PFSK-1 (cell line): Measurements from ENCODE around the gene PSME2.
A peak's percentile ranks its signal among the peaks of the same experiment; 100 is the strongest.

ENCODE experiments used
- FOXP2 ChIP-seq: optimal IDR thresholded peaks from 2 replicates; pipeline ENCODE3; 2011; ENCODE audit warnings: borderline replicate concordance, control low read depth, inconsistent platforms; ENCODE audit not compliant: insufficient read depth; ENCODE audit errors: extremely low read length, extremely low read depth
- POLR2AphosphoS5 ChIP-seq: IDR thresholded peaks from 2 replicates; pipeline ENCODE4 v1.6.1; 2012; ENCODE audit warnings: low read depth, mild to moderate bottlenecking, control low read depth, low read length, moderate library complexity
- SIN3A ChIP-seq: IDR thresholded peaks from 2 replicates; pipeline ENCODE4 v1.6.1; 2012; ENCODE audit warnings: mild to moderate bottlenecking, low read length, moderate library complexity, borderline replicate concordance; ENCODE audit not compliant: insufficient read depth
- TAF1 ChIP-seq: IDR thresholded peaks from 2 replicates; pipeline ENCODE4 v1.6.1; 2012; ENCODE audit warnings: low read length, control low read depth, borderline replicate concordance; ENCODE audit not compliant: insufficient read depth
- TF ChIP-seq, protein P1 (sequence below), 2 experiments: IDR thresholded peaks; 2 replicates each; pipeline versions ENCODE4 v1.6.1 to v1.8.0; 2011 to 2012; ENCODE audit warnings: low read depth in 2 of 2, low read length in 2 of 2, control low read depth in 1 of 2, inconsistent platforms in 1 of 2, mild to moderate bottlenecking in 1 of 2, moderate library complexity in 1 of 2; ENCODE audit not compliant: insufficient read depth in 1 of 2

Gene PSME2

DNA sequence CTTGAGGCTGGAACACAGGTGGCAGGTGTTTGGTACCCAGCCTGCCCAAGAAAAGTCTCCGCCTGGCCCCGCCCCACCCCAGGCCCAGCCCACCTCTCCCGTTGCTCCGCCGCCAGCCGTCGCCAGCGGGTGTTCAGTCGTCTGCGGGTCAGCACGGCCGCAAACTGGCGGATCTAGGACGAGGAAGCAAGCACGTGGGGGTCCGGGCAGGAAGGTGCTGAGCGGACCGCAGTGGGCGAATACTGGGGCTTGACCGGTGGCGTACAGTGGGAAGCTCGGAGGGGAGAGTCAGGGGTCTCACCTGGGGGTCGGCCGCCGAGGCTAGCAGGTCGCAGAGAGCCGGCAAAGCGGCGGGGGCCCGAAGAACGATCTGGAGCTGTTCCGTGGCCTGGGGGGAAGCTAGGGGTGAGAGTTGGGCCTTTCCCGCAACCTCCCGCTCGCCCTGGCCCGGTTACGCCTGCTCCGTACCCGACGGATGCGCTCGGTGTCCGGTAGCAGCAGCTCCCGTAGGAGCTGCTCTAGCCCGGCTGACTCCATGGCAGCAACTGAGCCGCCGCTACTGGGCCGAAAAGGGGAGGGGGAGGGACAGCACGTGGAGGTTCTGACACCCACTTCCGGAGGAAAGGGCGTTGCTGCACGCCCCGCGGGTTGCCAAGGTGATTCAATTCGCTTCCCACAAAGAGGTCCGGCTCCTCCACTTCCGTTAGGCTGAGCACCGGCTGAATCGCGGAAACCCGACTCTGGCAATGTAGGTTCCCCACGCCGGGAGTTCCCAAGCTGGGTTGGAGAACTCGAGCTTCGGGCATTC, 42.0 kb upstream of the PSME2 start, which contains the start of gene IPO4:
Gene IPO4 (minus strand): TSS at position 566 of the 808 bp plus-strand sequence. CDS start 29 bp downstream, at position 537.
- TF ChIP-seq SIN3A (peak; percentile 98), TAF1 (peak; percentile 78; the same call in 1 of the 2 replicates), FOXP2 (no peak), POLR2AphosphoS5 (peak; percentile 93)
- TF ChIP-seq, protein P1, sequence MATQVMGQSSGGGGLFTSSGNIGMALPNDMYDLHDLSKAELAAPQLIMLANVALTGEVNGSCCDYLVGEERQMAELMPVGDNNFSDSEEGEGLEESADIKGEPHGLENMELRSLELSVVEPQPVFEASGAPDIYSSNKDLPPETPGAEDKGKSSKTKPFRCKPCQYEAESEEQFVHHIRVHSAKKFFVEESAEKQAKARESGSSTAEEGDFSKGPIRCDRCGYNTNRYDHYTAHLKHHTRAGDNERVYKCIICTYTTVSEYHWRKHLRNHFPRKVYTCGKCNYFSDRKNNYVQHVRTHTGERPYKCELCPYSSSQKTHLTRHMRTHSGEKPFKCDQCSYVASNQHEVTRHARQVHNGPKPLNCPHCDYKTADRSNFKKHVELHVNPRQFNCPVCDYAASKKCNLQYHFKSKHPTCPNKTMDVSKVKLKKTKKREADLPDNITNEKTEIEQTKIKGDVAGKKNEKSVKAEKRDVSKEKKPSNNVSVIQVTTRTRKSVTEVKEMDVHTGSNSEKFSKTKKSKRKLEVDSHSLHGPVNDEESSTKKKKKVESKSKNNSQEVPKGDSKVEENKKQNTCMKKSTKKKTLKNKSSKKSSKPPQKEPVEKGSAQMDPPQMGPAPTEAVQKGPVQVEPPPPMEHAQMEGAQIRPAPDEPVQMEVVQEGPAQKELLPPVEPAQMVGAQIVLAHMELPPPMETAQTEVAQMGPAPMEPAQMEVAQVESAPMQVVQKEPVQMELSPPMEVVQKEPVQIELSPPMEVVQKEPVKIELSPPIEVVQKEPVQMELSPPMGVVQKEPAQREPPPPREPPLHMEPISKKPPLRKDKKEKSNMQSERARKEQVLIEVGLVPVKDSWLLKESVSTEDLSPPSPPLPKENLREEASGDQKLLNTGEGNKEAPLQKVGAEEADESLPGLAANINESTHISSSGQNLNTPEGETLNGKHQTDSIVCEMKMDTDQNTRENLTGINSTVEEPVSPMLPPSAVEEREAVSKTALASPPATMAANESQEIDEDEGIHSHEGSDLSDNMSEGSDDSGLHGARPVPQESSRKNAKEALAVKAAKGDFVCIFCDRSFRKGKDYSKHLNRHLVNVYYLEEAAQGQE (IDR thresholded peaks at IDR 0.05; ENCODE audit: insufficient read depth in 1 of 2, low read depth in 2 of 2, low read length in 2 of 2) = no peak

- TF ChIP-seq FOXP2 = no peak
- TF ChIP-seq, protein P1 (IDR thresholded peaks at IDR 0.05; ENCODE audit: insufficient read depth in 1 of 2, low read depth in 2 of 2, low read length in 2 of 2) = no peak
Observed at GRCh38 chr14:24187539-24187915, 41.1 kb upstream of the PSME2 start.

GRCh38 chr14:24186831-24187538, 40.6 kb upstream of the PSME2 start:
- no peak for TF ChIP-seq POLR2AphosphoS5
- no peak for TF ChIP-seq FOXP2
- TF ChIP-seq, protein P1 (IDR thresholded peaks at IDR 0.05; ENCODE audit: insufficient read depth in 1 of 2, low read depth in 2 of 2, low read length in 2 of 2) = no peak
- TF ChIP-seq TAF1 = no peak
- no peak for TF ChIP-seq SIN3A

DNA sequence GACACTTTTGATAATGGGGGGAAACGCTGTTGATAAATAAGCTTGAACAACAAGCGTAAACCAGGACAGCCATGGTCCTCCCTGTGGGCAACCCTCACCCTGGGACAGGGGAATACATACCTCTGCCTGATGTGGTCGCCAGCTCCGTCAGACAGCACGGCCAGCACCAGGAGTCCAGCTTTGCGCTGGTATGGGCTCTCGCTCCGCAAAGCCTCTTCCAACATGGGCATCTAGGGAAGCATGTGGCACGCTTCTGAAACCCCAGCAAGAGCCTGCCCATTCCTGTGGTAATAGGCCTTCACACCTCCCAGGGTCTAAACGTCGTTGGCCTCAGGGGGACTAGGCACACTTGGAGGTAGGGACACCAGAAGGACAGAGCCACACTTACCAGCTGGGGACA, 39.3 kb upstream of the PSME2 start:
- TF ChIP-seq FOXP2 = no peak
- TF ChIP-seq, protein P1 (IDR thresholded peaks at IDR 0.05; ENCODE audit: insufficient read depth in 1 of 2, low read depth in 2 of 2, low read length in 2 of 2) = no peak
- TF ChIP-seq SIN3A = no peak
- TF ChIP-seq TAF1 = no peak
- no peak for TF ChIP-seq POLR2AphosphoS5
